H9 (cell line): ENCODE data around the gene ALX4. TPM values are rescaled to one million over a fixed set of nuclear protein-coding genes. Genes with fewer than 3 reads are reported as not detected.
A peak's percentile ranks its signal among the peaks of the same experiment; 100 is the strongest.

Experiments
- DNase-seq: peaks from one replicate; pipeline ENCODE4 v3.0.0-alpha.2; 2017
- H2AFZ ChIP-seq: one replicate; pipeline ENCODE4 v1.6.1; 2013; ENCODE audit warnings: mild to moderate bottlenecking, low read length, control low read depth, moderate library complexity
- H2AK5ac ChIP-seq: 2 replicates; pipeline ENCODE4 v1.6.1; 2013; ENCODE audit warnings: low read length, control low read depth, mixed read lengths; ENCODE audit not compliant: insufficient read length
- H2BK120ac ChIP-seq: one replicate; pipeline ENCODE4 v1.6.1; 2013; ENCODE audit warnings: low read depth, mild to moderate bottlenecking, low read length, control low read depth, inconsistent platforms; ENCODE audit not compliant: poor library complexity, severe bottlenecking
- H2BK12ac ChIP-seq: 2 replicates; pipeline ENCODE4 v1.6.1; 2013; ENCODE audit warnings: low read length, control low read depth, mixed read lengths, low read depth; ENCODE audit not compliant: insufficient read length
- H2BK15ac ChIP-seq: 2 replicates; pipeline ENCODE4 v1.6.1; 2013; ENCODE audit warnings: low read depth, low read length, control low read depth
- H2BK20ac ChIP-seq: one replicate; pipeline ENCODE4 v1.6.1; 2013; ENCODE audit warnings: low read depth, mild to moderate bottlenecking, low read length, control low read depth, inconsistent platforms; ENCODE audit not compliant: poor library complexity, severe bottlenecking
- H2BK5ac ChIP-seq: 2 replicates; pipeline ENCODE4 v1.6.1; 2013; ENCODE audit warnings: low read length, control low read depth, mixed read lengths; ENCODE audit not compliant: insufficient read length
- H3K14ac ChIP-seq: 2 replicates; pipeline ENCODE4 v1.6.1; 2013; ENCODE audit warnings: low read length, control low read depth; ENCODE audit not compliant: insufficient read depth
- H3K18ac ChIP-seq: 2 replicates; pipeline ENCODE4 v1.6.1; 2013; ENCODE audit warnings: low read depth, mild to moderate bottlenecking, mixed read lengths, low read length, control low read depth; ENCODE audit not compliant: insufficient read length
- H3K23ac ChIP-seq: 2 replicates; pipeline ENCODE4 v1.6.1; 2013; ENCODE audit warnings: low read length, control low read depth, mixed read lengths, low read depth; ENCODE audit not compliant: insufficient read length
- H3K23me2 ChIP-seq: 2 replicates; pipeline ENCODE4 v1.6.1; 2013; ENCODE audit warnings: low read depth, mild to moderate bottlenecking, mixed read lengths, low read length, control low read depth; ENCODE audit not compliant: insufficient read length, poor library complexity, severe bottlenecking
- H3K27ac ChIP-seq: 2 replicates; pipeline ENCODE4 v1.5.1; 2013; ENCODE audit warnings: low read length, control low read depth, mixed read lengths, low read depth; ENCODE audit not compliant: insufficient read length
- H3K27me3 ChIP-seq: 2 replicates; pipeline ENCODE4 v1.6.1; 2013; ENCODE audit warnings: low read length, control low read depth, inconsistent platforms; ENCODE audit not compliant: insufficient read depth
- H3K4ac ChIP-seq: 2 replicates; pipeline ENCODE4 v1.6.1; 2013; ENCODE audit warnings: low read depth, mild to moderate bottlenecking, control low read depth, inconsistent platforms, low read length, moderate library complexity
- H3K4me1 ChIP-seq: 2 replicates; pipeline ENCODE4 v1.6.1; 2013; ENCODE audit warnings: low read length, control low read depth, inconsistent platforms; ENCODE audit not compliant: insufficient read depth
- H3K4me2 ChIP-seq: 2 replicates; pipeline ENCODE4 v1.6.1; 2013; ENCODE audit warnings: low read length, control low read depth, mixed read lengths; ENCODE audit not compliant: insufficient read length, insufficient read depth
- H3K56ac ChIP-seq: 2 replicates; pipeline ENCODE4 v1.6.1; 2013; ENCODE audit warnings: low read depth, mild to moderate bottlenecking, mixed read lengths, low read length, control low read depth; ENCODE audit not compliant: insufficient read length
- H3K79me1 ChIP-seq: 2 replicates; pipeline ENCODE4 v1.6.1; 2013; ENCODE audit warnings: low read depth, mild to moderate bottlenecking, moderate library complexity, low read length, control low read depth, inconsistent platforms; ENCODE audit not compliant: insufficient read depth, poor library complexity, severe bottlenecking
- H3K79me2 ChIP-seq: 2 replicates; pipeline ENCODE4 v1.6.1; 2013; ENCODE audit warnings: low read length, control low read depth, inconsistent platforms; ENCODE audit not compliant: insufficient read depth
- H3K9ac ChIP-seq: 2 replicates; pipeline ENCODE4 v1.6.1; 2013; ENCODE audit warnings: low read length, control low read depth, mixed read lengths; ENCODE audit not compliant: insufficient read length; ENCODE audit errors: extremely low read depth
- H3K9me3 ChIP-seq: one replicate; pipeline ENCODE4 v1.6.1; 2013; ENCODE audit warnings: low read depth, low read length, inconsistent platforms; ENCODE audit not compliant: control insufficient read depth
- H3T11ph ChIP-seq: one replicate; pipeline ENCODE4 v1.6.1; 2013; ENCODE audit warnings: mild to moderate bottlenecking, low read length, control low read depth, inconsistent platforms
- H4K20me1 ChIP-seq: one replicate; pipeline ENCODE4 v1.6.1; 2013; ENCODE audit not compliant: control insufficient read depth, insufficient read length, insufficient read depth
- H4K5ac ChIP-seq: 2 replicates; pipeline ENCODE4 v1.6.1; 2013; ENCODE audit warnings: low read depth, mild to moderate bottlenecking, mixed read lengths, low read length, control low read depth; ENCODE audit not compliant: insufficient read length
- H4K8ac ChIP-seq: replicated peaks from 2 replicates; pipeline ENCODE4 v1.6.1; 2013; ENCODE audit warnings: low read length, control low read depth, mixed read lengths, low read depth; ENCODE audit not compliant: insufficient read length
- H4K91ac ChIP-seq: 2 replicates; pipeline ENCODE4 v1.6.1; 2013; ENCODE audit warnings: low read depth, mild to moderate bottlenecking, moderate library complexity, mixed read lengths, low read length, control low read depth; ENCODE audit not compliant: insufficient read length
- H3K27ac Mint-ChIP-seq, 3 experiments: 2 replicates in 2 of 3; 3 replicates in 1 of 3; pipeline ENCODE4 v1.8.0; 2020 to 2021; ENCODE audit warnings: mixed read lengths in 3 of 3, mild to moderate bottlenecking in 1 of 3, moderate library complexity in 1 of 3
- H3K27me3 Mint-ChIP-seq: 2 replicates; pipeline ENCODE4 v1.8.0; 2021; ENCODE audit warnings: low read depth, mild to moderate bottlenecking, moderate library complexity, mixed read lengths
- H3K36me3 Mint-ChIP-seq, 3 experiments: 2 replicates in 2 of 3; 3 replicates in 1 of 3; pipeline ENCODE4 v1.8.0; 2020 to 2021; ENCODE audit warnings: low read depth in 3 of 3, mixed read lengths in 3 of 3; ENCODE audit not compliant: insufficient read depth in 1 of 3
- H3K4me1 Mint-ChIP-seq, 2 experiments: 2 replicates each; pipeline ENCODE4 v1.8.0; 2020; ENCODE audit warnings: mixed read lengths in 2 of 2
- H3K4me3 Mint-ChIP-seq, 2 experiments: 2 replicates in 1 of 2; 3 replicates in 1 of 2; pipeline ENCODE4 v1.8.0; 2020 to 2021; ENCODE audit warnings: mild to moderate bottlenecking in 2 of 2, mixed read lengths in 2 of 2, moderate library complexity in 1 of 2
- H3K9me3 Mint-ChIP-seq, 2 experiments: 2 replicates in 1 of 2; 3 replicates in 1 of 2; pipeline ENCODE4 v1.8.0; 2020; ENCODE audit warnings: mild to moderate bottlenecking in 2 of 2, mixed read lengths in 2 of 2, moderate library complexity in 1 of 2
- WGBS: extraction: QIAGEN DNeasy Blood & Tissue Kit; methylation state at CpG from one replicate; pipeline ENCODE4 v1.1.7; 2013; ENCODE audit warnings: missing lambda C conversion rate, low lambda C conversion rate, mixed read lengths; ENCODE audit not compliant: insufficient read length; ENCODE audit errors: extremely low coverage; 5-methylcytosine and 5-hydroxymethylcytosine counted together
- total RNA-seq: library from RNA; stranded (reverse); gene quantifications from 2 replicates; pipeline ENCODE4 v1.2.1, GENCODE V29; 2021
- TF ChIP-seq, protein P1 (sequence below): fragments of 200-600 bp; sonication (generic); conservative IDR thresholded peaks from 3 replicates; pipeline ENCODE4 v1.8.0; 2021; ENCODE audit warnings: antibody characterized with exemption, mild to moderate bottlenecking

Gene ALX4
- total RNA-seq, 1 experiment from 2014 or later = not detected

DNA sequence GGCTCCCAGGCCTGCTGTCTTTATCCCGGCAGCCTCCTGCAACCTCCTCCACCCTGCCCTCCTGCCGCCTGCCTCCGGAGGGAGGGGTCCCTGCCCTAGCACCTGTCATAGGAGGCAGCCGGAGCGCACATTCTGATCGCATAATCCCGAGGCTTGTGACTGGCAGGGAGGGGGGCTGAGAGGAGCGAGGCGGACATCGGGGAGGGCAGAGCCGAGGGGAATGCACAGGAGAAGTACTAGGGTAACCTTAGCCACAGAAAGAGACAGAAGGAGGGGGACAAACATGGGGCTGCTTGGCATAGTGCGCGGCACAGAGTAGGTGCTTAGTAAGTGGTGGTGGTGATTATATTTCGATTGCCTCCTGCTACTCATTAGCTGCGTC, 9.2 kb upstream of the ALX4 start:
- TF ChIP-seq, protein P1, sequence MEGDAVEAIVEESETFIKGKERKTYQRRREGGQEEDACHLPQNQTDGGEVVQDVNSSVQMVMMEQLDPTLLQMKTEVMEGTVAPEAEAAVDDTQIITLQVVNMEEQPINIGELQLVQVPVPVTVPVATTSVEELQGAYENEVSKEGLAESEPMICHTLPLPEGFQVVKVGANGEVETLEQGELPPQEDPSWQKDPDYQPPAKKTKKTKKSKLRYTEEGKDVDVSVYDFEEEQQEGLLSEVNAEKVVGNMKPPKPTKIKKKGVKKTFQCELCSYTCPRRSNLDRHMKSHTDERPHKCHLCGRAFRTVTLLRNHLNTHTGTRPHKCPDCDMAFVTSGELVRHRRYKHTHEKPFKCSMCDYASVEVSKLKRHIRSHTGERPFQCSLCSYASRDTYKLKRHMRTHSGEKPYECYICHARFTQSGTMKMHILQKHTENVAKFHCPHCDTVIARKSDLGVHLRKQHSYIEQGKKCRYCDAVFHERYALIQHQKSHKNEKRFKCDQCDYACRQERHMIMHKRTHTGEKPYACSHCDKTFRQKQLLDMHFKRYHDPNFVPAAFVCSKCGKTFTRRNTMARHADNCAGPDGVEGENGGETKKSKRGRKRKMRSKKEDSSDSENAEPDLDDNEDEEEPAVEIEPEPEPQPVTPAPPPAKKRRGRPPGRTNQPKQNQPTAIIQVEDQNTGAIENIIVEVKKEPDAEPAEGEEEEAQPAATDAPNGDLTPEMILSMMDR = no peak
- Histone ChIP-seq H3K27ac (no peak overlapping the region), H4K5ac (no peak overlapping the region), H3T11ph (no peak overlapping the region), H3K23me2 (peaks cover 17% of the 10 kb centered on the region), H3K56ac (no peak overlapping the region), H2AK5ac (no peak overlapping the region), H3K9me3 (no peaks in the 10 kb centered on the region), H2BK12ac (no peak overlapping the region), H4K91ac (no peak overlapping the region), H2BK5ac (no peak overlapping the region), H3K9ac (no peak overlapping the region), H3K4ac (no peak overlapping the region), H4K8ac (no peak overlapping the region), H2BK20ac (no peak overlapping the region), H3K79me1 (no peaks in the 10 kb centered on the region), H3K4me2 (peak overlapping the region; percentile 42), H2BK15ac (no peak overlapping the region), H3K79me2 (no peaks in the 10 kb centered on the region), H2AFZ (no peak overlapping the region), H3K27me3 (peaks cover 99% of the 10 kb centered on the region), H3K14ac (no peak overlapping the region), H3K4me1 (no peaks in the 10 kb centered on the region), H3K23ac (no peak overlapping the region), H3K18ac (no peak overlapping the region), H4K20me1 (no peaks in the 10 kb centered on the region), H2BK120ac (no peak overlapping the region)
- DNase-seq = no peak
- H3K36me3 Mint-ChIP-seq = no peaks in the 10 kb centered on the region; a peak in 2 of 7 replicates
- H3K9me3 Mint-ChIP-seq = peaks cover 0 to 13% of the 10 kb centered on the region in 2 experiments; a peak in 2 of 5 replicates
- H3K27ac Mint-ChIP-seq = no peak overlapping the region
- WGBS = no CpG with 5 or more reads among the region's 15 CpGs
- peaks cover 16 to 46% of the 10 kb centered on the region in 2 experiments for H3K4me1 Mint-ChIP-seq
- peak overlapping the region; percentile 51 to 80 for H3K4me3 Mint-ChIP-seq
- H3K27me3 Mint-ChIP-seq = peaks cover 100% of the 10 kb centered on the region
